GM12875 (cell line): ENCODE measurements around the gene RORB.
A peak's percentile ranks its signal among the peaks of the same experiment; 100 is the strongest.

ENCODE experiments used
- H3K4me3 ChIP-seq: one replicate; pipeline ENCODE4 v1.5.1; 2011; ENCODE audit warnings: low read depth, low read length, control low read depth
- TF ChIP-seq, protein P1 (sequence below): IDR thresholded peaks from 2 replicates; pipeline ENCODE4 v1.5.1; 2011; ENCODE audit warnings: low read depth, mild to moderate bottlenecking, control low read depth, inconsistent platforms, low read length, moderate library complexity, borderline replicate concordance; ENCODE audit not compliant: insufficient read depth

Gene RORB

DNA sequence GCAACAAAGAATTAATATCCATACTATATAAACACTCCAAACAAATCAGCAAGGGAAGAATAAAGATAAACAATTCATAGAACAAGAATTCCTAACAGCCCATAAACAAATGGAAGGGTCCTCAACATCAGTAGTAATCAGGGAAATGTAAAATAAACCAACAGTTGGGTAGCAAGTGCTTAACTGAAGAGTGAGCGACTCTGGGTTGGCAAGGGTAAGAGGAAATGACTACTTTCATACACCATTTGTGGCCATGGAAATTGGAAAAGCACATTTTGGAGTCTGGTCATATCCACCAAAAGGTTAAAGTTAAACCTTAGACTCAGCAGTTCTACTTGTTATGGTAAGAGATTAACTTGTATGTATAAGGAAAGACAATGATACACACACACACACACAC, 17.4 kb upstream of the RORB start:
- TF ChIP-seq, protein P1, sequence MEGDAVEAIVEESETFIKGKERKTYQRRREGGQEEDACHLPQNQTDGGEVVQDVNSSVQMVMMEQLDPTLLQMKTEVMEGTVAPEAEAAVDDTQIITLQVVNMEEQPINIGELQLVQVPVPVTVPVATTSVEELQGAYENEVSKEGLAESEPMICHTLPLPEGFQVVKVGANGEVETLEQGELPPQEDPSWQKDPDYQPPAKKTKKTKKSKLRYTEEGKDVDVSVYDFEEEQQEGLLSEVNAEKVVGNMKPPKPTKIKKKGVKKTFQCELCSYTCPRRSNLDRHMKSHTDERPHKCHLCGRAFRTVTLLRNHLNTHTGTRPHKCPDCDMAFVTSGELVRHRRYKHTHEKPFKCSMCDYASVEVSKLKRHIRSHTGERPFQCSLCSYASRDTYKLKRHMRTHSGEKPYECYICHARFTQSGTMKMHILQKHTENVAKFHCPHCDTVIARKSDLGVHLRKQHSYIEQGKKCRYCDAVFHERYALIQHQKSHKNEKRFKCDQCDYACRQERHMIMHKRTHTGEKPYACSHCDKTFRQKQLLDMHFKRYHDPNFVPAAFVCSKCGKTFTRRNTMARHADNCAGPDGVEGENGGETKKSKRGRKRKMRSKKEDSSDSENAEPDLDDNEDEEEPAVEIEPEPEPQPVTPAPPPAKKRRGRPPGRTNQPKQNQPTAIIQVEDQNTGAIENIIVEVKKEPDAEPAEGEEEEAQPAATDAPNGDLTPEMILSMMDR: no peak

DNA sequence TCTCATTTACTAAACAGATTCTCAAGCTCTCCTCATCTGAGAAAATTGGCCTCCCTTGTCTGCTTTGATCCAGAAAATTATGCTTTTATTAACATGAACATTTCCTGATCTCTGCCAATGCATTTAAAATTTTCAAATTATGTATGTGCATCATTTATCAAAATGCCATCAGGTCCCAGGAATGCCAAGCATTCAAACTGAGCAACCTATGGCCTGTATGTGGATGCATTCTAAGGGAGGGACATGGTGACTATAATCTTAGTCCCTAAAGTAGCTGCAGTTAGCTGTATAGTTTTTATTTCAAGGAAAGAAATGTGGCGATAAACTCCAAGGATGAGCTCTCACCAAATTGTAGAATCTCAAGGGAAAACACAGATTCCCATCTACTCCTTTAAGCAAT, 9.7 kb upstream of the RORB start:
- TF ChIP-seq, protein P1: no peak
- H3K4me3 ChIP-seq: no peak overlapping the region

More for the DNA sequence above, 17.4 kb upstream of the RORB start:
- no peak overlapping the region for H3K4me3 ChIP-seq

- TF ChIP-seq, protein P1: no peak
- H3K4me3 ChIP-seq: no peak overlapping the region
Measured at GRCh38 chr9:74493512-74493911, 3.6 kb upstream of the RORB start.

- TF ChIP-seq, protein P1: no peak
- no peak overlapping the region for H3K4me3 ChIP-seq
Measured at GRCh38 chr9:74494490-74494889, 2.6 kb upstream of the RORB start.

- TF ChIP-seq, protein P1: no peak
- no peak overlapping the region for H3K4me3 ChIP-seq
Measured at GRCh38 chr9:74496406-74496805, 729 bp upstream of the RORB start.

DNA sequence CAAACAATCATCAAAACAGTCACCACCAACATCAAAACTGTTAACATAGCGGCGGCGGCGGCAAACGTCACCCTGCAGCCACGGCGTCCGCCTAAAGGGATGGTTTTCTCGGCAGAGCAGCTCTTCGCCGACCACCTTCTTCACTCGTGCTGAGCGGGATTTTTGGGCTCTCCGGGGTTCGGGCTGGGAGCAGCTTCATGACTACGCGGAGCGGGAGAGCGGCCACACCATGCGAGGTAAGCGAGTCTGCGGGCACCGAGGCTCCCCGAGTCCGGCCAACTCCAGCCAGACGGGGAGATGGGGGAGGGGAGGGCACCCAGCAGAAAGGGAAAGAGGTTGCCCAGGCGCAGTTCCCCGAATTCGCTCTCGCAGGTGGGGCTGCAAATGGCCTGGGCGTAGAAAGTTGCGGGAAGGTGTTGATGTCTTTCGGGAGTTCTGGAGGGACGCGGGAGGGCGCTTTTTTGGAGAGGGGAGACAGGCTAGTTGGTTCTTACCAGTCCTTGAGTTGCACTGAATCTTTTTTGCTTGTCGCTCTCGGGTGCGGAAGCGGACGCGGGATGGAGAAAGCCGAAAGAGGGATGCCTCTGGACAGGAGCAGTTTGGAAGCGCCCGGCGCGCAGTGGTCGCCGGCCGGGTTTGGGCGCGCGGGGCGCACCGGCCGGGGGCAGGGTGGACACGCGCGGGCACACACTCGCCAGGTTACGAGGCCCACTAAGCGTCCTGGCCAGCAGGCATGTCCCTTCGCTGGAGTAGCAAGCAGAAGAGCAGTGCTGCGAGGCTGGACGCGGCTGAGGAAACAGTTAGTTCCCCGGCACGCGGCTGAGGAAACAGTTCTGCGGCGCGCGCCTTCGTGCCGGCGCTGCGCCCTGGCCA, 849 bp downstream of the RORB start:
- H3K4me3 ChIP-seq: peak overlapping the region; percentile 51
- TF ChIP-seq, protein P1: no peak

DNA sequence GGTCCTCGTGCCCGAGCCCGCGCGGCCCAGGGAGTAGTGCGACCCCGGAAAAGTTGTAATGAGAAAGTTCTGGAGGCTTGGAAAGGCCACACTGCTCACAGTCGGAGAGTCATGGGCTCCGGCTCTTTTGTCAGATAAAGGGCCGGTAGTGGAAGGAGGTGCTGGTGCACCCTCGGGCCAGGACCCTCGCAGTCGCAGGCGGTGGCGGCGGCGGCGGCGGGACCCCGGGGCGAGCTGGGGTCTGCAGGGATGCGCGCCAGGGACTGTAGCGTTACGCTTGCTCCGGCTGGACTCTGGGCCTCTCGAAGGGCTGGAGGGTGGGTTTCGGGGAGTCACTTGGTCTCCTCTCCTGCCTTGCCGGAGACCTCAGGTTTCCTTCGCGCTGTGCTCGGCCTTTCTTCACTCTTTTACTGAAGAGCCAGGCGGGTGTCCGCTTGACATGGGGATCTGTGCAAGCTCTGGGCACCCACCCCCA, 1.5 kb downstream of the RORB start:
- TF ChIP-seq, protein P1: no peak
- no peak overlapping the region for H3K4me3 ChIP-seq
